ENCODE measurements around the gene SCYL3. TPM values are rescaled to one million over a fixed set of nuclear protein-coding genes. Genes with fewer than 3 reads are reported as not detected.

The SCYL3 gene
- total RNA-seq, 4 donors from 2014 or later, result 17.7 to 22.0 (median 20.4) TPM

DNA sequence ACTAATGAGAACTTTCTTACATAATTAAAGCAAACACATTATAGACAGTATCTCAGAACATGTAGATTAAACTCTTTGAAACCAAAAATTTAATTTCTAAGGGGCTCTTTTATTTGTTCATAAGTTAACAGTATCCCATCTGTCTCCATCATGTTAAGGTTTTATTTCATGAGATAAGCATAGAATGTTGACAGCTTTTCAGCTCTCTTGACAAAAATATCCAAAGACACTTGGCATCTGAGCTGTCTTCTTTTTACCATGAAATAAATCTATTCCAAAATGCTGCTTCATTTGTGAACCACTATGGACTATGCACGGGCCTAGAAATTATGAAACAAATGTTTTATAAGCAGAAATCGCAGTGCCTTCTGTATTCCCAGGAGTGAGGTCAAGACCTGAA is 45.2 kb downstream of the SCYL3 start:
- no peak for DNase-seq
- no peaks in the 10 kb centered on the region for H3K27me3 ChIP-seq
- no peak overlapping the region for H3K27ac ChIP-seq
- peaks cover 0 to 63% (median 0%) of the 10 kb centered on the region in 3 donors for H3K36me3 ChIP-seq
- no peak overlapping the region for H3K4me3 ChIP-seq
- H3K9me3 ChIP-seq, result no peaks in the 10 kb centered on the region
- no peaks in the 10 kb centered on the region for H3K4me1 ChIP-seq
- TF ChIP-seq, protein P1, sequence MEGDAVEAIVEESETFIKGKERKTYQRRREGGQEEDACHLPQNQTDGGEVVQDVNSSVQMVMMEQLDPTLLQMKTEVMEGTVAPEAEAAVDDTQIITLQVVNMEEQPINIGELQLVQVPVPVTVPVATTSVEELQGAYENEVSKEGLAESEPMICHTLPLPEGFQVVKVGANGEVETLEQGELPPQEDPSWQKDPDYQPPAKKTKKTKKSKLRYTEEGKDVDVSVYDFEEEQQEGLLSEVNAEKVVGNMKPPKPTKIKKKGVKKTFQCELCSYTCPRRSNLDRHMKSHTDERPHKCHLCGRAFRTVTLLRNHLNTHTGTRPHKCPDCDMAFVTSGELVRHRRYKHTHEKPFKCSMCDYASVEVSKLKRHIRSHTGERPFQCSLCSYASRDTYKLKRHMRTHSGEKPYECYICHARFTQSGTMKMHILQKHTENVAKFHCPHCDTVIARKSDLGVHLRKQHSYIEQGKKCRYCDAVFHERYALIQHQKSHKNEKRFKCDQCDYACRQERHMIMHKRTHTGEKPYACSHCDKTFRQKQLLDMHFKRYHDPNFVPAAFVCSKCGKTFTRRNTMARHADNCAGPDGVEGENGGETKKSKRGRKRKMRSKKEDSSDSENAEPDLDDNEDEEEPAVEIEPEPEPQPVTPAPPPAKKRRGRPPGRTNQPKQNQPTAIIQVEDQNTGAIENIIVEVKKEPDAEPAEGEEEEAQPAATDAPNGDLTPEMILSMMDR (IDR thresholded peaks at IDR 0.05), result no peak
- TF ChIP-seq POLR2A (IDR thresholded peaks at IDR 0.05), result no peak

DNA sequence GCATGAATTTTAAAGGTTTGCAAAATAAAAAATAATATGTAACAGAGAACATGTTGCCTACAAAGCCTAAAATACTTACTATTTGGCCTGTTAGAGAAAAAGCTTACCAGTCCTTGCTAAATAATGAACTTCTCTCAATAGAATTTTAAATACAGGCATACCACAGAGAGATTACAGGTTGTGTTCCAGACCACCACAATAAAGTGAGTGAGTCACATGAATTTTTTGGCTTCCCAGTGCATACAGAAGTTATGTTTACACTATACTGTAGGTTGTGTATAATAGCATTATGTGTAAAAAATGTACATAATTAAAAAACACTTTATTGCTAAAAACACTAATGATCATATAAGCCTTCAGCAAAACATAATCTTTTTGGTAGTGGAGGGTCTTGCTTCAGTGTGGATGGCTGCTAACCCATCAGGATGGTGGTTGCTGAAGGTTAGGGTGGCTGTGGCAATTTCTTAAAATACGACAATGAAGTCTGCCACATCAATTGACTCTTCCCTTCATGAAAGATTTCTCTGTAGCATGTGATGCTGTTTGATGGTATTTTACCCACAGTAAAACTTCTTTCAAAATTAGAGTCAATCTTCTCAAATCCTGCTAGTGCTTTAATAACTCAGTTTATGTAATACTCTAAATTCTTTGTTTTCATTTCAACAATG is 48.6 kb downstream of the SCYL3 start:
- Histone ChIP-seq H3K4me3 (no peak overlapping the region), H3K4me1 (no peaks in the 10 kb centered on the region), H3K27me3 (no peaks in the 10 kb centered on the region), H3K27ac (no peak overlapping the region), H3K36me3 (peaks cover 0 to 40% (median 0%) of the 10 kb centered on the region in 3 donors), H3K9me3 (no peaks in the 10 kb centered on the region)
- TF ChIP-seq, protein P1 (IDR thresholded peaks at IDR 0.05), result no peak
- TF ChIP-seq POLR2A (IDR thresholded peaks at IDR 0.05), result no peak
- no peak for DNase-seq

DNA sequence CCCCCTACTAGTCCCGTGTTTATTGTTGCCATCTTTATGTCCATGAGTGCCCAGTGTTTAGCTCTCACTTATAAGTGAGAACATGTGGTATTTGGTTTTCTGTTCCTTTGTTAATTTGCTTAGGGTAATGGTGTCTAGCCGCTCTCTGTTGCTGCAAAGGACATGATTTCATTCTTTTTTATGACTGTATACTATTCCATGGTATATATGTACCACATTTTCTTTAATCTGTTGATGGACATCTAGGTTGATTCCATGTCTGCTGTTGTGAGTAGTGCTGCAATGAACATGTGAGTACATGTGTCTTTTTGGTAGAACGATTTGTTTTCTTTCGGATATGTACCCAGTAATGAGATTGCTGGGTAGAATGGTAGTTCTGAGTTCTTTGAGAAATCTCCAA is 54.8 kb downstream of the SCYL3 start:
- Histone ChIP-seq H3K9me3 (no peaks in the 10 kb centered on the region), H3K36me3 (peaks cover 0 to 13% (median 0%) of the 10 kb centered on the region in 3 donors), H3K27ac (no peak overlapping the region), H3K27me3 (no peaks in the 10 kb centered on the region), H3K4me1 (no peaks in the 10 kb centered on the region), H3K4me3 (no peak overlapping the region)
- no peak for DNase-seq
- no peak for TF ChIP-seq POLR2A (IDR thresholded peaks at IDR 0.05)
- TF ChIP-seq, protein P1 (IDR thresholded peaks at IDR 0.05), result no peak

DNA sequence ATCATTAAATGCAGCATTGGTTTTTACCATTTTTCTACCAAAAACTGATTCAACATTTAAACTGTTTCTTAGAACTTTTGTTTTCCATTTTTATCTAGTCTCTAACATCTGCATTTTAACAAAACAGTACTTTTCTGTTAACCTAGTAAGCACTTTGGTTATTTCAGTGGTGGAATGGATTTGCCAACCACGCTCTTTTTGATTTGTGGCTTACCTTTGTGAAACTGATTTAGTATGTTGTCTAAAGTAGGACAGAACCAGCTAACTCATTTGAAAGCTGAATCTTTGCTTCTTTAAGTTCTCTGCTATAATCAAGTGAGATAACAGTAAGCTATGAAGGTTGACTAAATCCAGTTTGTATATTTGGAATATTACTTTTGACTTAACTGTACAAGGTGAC is 57.5 kb downstream of the SCYL3 start:
- H3K36me3 ChIP-seq, result peaks cover 0 to 11% (median 0%) of the 10 kb centered on the region in 3 donors
- no peaks in the 10 kb centered on the region for H3K4me1 ChIP-seq
- no peak overlapping the region for H3K4me3 ChIP-seq
- H3K9me3 ChIP-seq, result no peaks in the 10 kb centered on the region
- H3K27ac ChIP-seq, result no peak overlapping the region
- no peak for DNase-seq
- H3K27me3 ChIP-seq, result no peaks in the 10 kb centered on the region
- TF ChIP-seq POLR2A (IDR thresholded peaks at IDR 0.05), result no peak
- TF ChIP-seq, protein P1 (IDR thresholded peaks at IDR 0.05), result no peak

DNA sequence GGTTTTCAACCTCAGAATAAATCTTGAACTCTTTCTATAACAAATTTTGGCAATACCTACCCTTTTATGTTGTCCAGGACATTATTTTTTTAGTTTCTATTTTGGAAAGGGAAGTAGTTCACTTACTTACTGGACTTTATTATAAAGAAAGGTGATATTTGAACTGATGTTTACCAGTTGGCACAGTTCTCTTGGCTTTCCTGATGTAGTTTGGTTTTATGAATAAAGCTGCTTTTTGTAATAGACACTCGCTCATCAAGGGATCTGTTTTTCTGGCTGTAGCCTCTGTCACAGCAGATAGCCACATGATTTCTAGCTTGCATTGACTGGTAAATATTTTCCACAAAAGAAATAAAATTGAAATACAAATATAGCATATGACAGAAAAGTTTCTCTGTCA is 58.0 kb downstream of the SCYL3 start:
- H3K27me3 ChIP-seq, result no peaks in the 10 kb centered on the region
- peaks cover 0 to 15% (median 0%) of the 10 kb centered on the region in 3 donors for H3K36me3 ChIP-seq
- no peak for TF ChIP-seq POLR2A (IDR thresholded peaks at IDR 0.05)
- TF ChIP-seq, protein P1 (IDR thresholded peaks at IDR 0.05), result no peak
- H3K27ac ChIP-seq, result no peak overlapping the region
- H3K9me3 ChIP-seq, result no peaks in the 10 kb centered on the region
- DNase-seq, result no peak
- no peak overlapping the region for H3K4me3 ChIP-seq
- H3K4me1 ChIP-seq, result no peaks in the 10 kb centered on the region

Measured in Peyer's patch (tissue), 4 donors.